22Rv1 (cell line): ENCODE data around the gene NEUROD1.

Experiments used
- ZFX ChIP-seq: fragments of 450-650 bp; IDR thresholded peaks from 2 replicates; pipeline ENCODE4 v1.6.1; 2017; ENCODE audit warnings: antibody characterized with exemption, borderline replicate concordance
- TF ChIP-seq, protein P1 (sequence below): fragments of 450-650 bp; IDR thresholded peaks from 2 replicates; pipeline ENCODE4 v1.5.1; 2017; ENCODE audit warnings: mild to moderate bottlenecking

DNA sequence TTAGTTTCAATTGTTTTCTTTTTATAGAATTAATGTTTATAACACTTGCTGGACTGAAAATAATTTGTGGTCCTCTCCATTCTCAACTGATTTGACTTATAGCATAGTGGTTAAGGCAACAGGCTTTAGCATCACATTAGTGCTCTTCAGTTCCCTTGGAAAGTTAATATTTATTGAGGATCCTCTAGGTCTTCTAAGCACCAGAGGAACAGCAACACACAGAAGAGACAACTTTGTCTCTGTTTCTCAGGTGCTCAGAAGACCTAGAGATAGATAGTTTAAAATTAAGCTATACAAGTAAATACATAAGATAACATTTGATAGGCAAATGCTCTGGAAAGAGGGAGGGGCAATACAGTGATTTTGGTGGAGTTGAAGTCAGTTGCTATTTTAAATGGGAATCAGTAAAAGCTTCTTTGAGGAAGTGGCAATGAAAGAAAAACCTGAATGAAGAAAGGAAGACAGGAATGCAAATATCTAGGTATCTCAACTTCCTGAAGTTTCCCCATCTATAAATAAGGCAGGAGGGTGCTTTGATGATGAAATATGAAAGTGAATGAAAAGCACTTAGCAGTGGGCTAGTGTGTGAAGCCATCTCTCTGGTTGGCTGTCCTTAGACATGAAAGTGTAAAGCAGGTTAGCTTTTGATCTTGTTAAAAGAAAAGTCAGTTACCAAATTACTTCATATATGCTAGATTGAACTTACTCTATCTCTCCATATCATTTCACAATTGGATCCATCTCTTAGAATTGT, 7.9 kb downstream of the NEUROD1 start:
- TF ChIP-seq, protein P1, sequence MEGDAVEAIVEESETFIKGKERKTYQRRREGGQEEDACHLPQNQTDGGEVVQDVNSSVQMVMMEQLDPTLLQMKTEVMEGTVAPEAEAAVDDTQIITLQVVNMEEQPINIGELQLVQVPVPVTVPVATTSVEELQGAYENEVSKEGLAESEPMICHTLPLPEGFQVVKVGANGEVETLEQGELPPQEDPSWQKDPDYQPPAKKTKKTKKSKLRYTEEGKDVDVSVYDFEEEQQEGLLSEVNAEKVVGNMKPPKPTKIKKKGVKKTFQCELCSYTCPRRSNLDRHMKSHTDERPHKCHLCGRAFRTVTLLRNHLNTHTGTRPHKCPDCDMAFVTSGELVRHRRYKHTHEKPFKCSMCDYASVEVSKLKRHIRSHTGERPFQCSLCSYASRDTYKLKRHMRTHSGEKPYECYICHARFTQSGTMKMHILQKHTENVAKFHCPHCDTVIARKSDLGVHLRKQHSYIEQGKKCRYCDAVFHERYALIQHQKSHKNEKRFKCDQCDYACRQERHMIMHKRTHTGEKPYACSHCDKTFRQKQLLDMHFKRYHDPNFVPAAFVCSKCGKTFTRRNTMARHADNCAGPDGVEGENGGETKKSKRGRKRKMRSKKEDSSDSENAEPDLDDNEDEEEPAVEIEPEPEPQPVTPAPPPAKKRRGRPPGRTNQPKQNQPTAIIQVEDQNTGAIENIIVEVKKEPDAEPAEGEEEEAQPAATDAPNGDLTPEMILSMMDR: no peak
- TF ChIP-seq ZFX: no peak
